ENCODE measurements around the gene TOMT.

GRCh38 chr11:72102162-72102561, 3.6 kb upstream of the TOMT start:
- no peak for TF ChIP-seq EZH2 (IDR thresholded peaks at IDR 0.05; ENCODE audit: borderline replicate concordance, low read depth, low read length, severe bottlenecking)
- peak; percentile 11 for TF ChIP-seq POLR2A (IDR thresholded peaks at IDR 0.05; ENCODE audit: low read depth, low read length)
- no peak for TF ChIP-seq CTCF (IDR thresholded peaks at IDR 0.05; ENCODE audit: extremely low read depth in 1 of 2, insufficient read depth in 1 of 2, low read depth in 1 of 2, low read length in 2 of 2)
- no peak for TF ChIP-seq GATA2 (IDR thresholded peaks at IDR 0.05; ENCODE audit: insufficient read depth, insufficient read length, low read depth, low read length)
- TF ChIP-seq, protein P1, sequence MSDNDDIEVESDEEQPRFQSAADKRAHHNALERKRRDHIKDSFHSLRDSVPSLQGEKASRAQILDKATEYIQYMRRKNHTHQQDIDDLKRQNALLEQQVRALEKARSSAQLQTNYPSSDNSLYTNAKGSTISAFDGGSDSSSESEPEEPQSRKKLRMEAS (IDR thresholded peaks at IDR 0.05; ENCODE audit: insufficient read depth, insufficient read length), result no peak

Measured in endothelial cell of umbilical vein (primary cell).